Vagina (tissue), 2 donors: ENCODE results near the gene RAB41. TPM values are rescaled to one million over a fixed set of nuclear protein-coding genes. Genes with fewer than 3 reads are reported as not detected.

Experiments used
- DNase-seq, 2 donors: peaks; one replicate each; pipeline ENCODE4 v3.0.0-alpha.2; 2017; ENCODE audit errors: extremely low spot score in 2 of 2
- H3K27ac ChIP-seq: fragments of 200-600 bp; sonication (generic); one replicate; pipeline ENCODE4 v1.5.1; 2019
- H3K27me3 ChIP-seq: fragments of 200-600 bp; sonication (generic); one replicate; pipeline ENCODE4 v1.5.1; 2019
- H3K36me3 ChIP-seq, 2 donors: fragments of 200-600 bp; sonication (generic); one replicate each; pipeline ENCODE4 v1.5.1; 2017 to 2019
- H3K4me1 ChIP-seq: fragments of 200-600 bp; sonication (generic); one replicate; pipeline ENCODE4 v1.5.1; 2019
- H3K4me3 ChIP-seq, 2 donors: fragments of 200-600 bp; sonication (generic); 1 replicate in 1 of 2; 2 replicates in 1 of 2; pipeline ENCODE4 v1.5.1; 2016 to 2019
- H3K9me3 ChIP-seq: fragments of 200-600 bp; sonication (generic); one replicate; pipeline ENCODE4 v1.5.1; 2019
- CTCF ChIP-seq, 3 experiments: fragments of 450-650 bp in 2 of 3; fragments of 200-600 bp in 1 of 3; sonication (generic) in 1 of 3; IDR thresholded peaks; one replicate each; pipeline ENCODE4 v1.5.1; 2017 to 2019; ENCODE audit warnings: antibody characterized with exemption in 3 of 3, mild to moderate bottlenecking in 2 of 3, moderate library complexity in 2 of 3
- POLR2A ChIP-seq, 2 donors: fragments of 450-650 bp; IDR thresholded peaks; one replicate each; pipeline ENCODE4 v1.6.1; 2017; ENCODE audit warnings: antibody characterized with exemption in 2 of 2, mild to moderate bottlenecking in 2 of 2, moderate library complexity in 2 of 2
- POLR2AphosphoS5 ChIP-seq, 2 donors: sonication (generic); formaldehyde crosslinking; IDR thresholded peaks; one replicate each; pipeline ENCODE4 v1.9.0; 2017; ENCODE audit warnings: antibody characterized with exemption in 2 of 2, mild to moderate bottlenecking in 2 of 2, low read depth in 1 of 2; ENCODE audit not compliant: insufficient read depth in 1 of 2
- intact Hi-C: fragments of 100-400 bp; cut with DNase I; formaldehyde crosslinking; loops from one replicate; pipeline ENCODE4 v1.15.1; 2023
- total RNA-seq: library from RNA; depleted of rRNA; stranded (reverse); fragments of >200 nt; gene quantifications from one replicate; pipeline ENCODE4 v1.2.3, GENCODE V29; 2016

RAB41 gene
- total RNA-seq, 1 donor from 2014 or later: not detected

- intact Hi-C loops: no loop called here
- Histone ChIP-seq H3K4me1 (no peaks in the 10 kb centered on the region), H3K27ac (no peak overlapping the region), H3K36me3 (no peaks in the 10 kb centered on the region), H3K4me3 (no peak overlapping the region), H3K9me3 (no peaks in the 10 kb centered on the region), H3K27me3 (no peaks in the 10 kb centered on the region)
- TF ChIP-seq POLR2A (IDR thresholded peaks at IDR 0.05): no peak
- no peak for TF ChIP-seq POLR2AphosphoS5 (IDR thresholded peaks at IDR 0.05; ENCODE audit: insufficient read depth in 1 of 2, low read depth in 1 of 2)
- no peak for TF ChIP-seq CTCF (IDR thresholded peaks at IDR 0.05)
- DNase-seq: no peak
Observed at GRCh38 chrX:70247252-70247651, 34.7 kb upstream of the RAB41 start.

GRCh38 chrX:70252491-70252890, 29.5 kb upstream of the RAB41 start:
- H3K27me3 ChIP-seq: no peaks in the 10 kb centered on the region
- TF ChIP-seq POLR2AphosphoS5 (IDR thresholded peaks at IDR 0.05; ENCODE audit: insufficient read depth in 1 of 2, low read depth in 1 of 2) (no peak), POLR2A (IDR thresholded peaks at IDR 0.05) (no peak), CTCF (IDR thresholded peaks at IDR 0.05) (no peak)
- DNase-seq: no peak
- no peak overlapping the region for H3K4me3 ChIP-seq
- H3K9me3 ChIP-seq: no peaks in the 10 kb centered on the region
- H3K27ac ChIP-seq: no peak overlapping the region
- intact Hi-C loops: no loop called here
- H3K36me3 ChIP-seq: no peaks in the 10 kb centered on the region
- no peaks in the 10 kb centered on the region for H3K4me1 ChIP-seq

- Histone ChIP-seq H3K4me1 (no peaks in the 10 kb centered on the region), H3K4me3 (no peak overlapping the region), H3K9me3 (no peaks in the 10 kb centered on the region), H3K36me3 (no peaks in the 10 kb centered on the region), H3K27me3 (no peaks in the 10 kb centered on the region), H3K27ac (no peak overlapping the region)
- TF ChIP-seq CTCF (IDR thresholded peaks at IDR 0.05): no peak
- TF ChIP-seq POLR2AphosphoS5 (IDR thresholded peaks at IDR 0.05; ENCODE audit: insufficient read depth in 1 of 2, low read depth in 1 of 2): no peak
- TF ChIP-seq POLR2A (IDR thresholded peaks at IDR 0.05): no peak
- intact Hi-C loops: no loop called here
- DNase-seq: no peak
Observed at GRCh38 chrX:70253377-70254062, 28.5 kb upstream of the RAB41 start.

- intact Hi-C loops: no loop called here
- no peak for DNase-seq
- Histone ChIP-seq H3K36me3 (no peaks in the 10 kb centered on the region), H3K27ac (no peak overlapping the region), H3K9me3 (no peaks in the 10 kb centered on the region), H3K27me3 (no peaks in the 10 kb centered on the region), H3K4me1 (no peaks in the 10 kb centered on the region), H3K4me3 (no peak overlapping the region)
- no peak for TF ChIP-seq CTCF (IDR thresholded peaks at IDR 0.05)
- TF ChIP-seq POLR2A (IDR thresholded peaks at IDR 0.05): no peak
- no peak for TF ChIP-seq POLR2AphosphoS5 (IDR thresholded peaks at IDR 0.05; ENCODE audit: insufficient read depth in 1 of 2, low read depth in 1 of 2)
Observed at GRCh38 chrX:70254063-70254400, 27.9 kb upstream of the RAB41 start.

- H3K4me3 ChIP-seq: no peak overlapping the region
- H3K36me3 ChIP-seq: no peaks in the 10 kb centered on the region
- no peak for DNase-seq
- no peaks in the 10 kb centered on the region for H3K9me3 ChIP-seq
- no peaks in the 10 kb centered on the region for H3K27me3 ChIP-seq
- H3K27ac ChIP-seq: no peak overlapping the region
- no peaks in the 10 kb centered on the region for H3K4me1 ChIP-seq
- TF ChIP-seq POLR2A (IDR thresholded peaks at IDR 0.05): no peak
- TF ChIP-seq CTCF (IDR thresholded peaks at IDR 0.05): no peak
- no peak for TF ChIP-seq POLR2AphosphoS5 (IDR thresholded peaks at IDR 0.05; ENCODE audit: insufficient read depth in 1 of 2, low read depth in 1 of 2)
- intact Hi-C loops: no loop called here
Observed at GRCh38 chrX:70254909-70255308, 27.1 kb upstream of the RAB41 start.
